Motor neuron (in vitro differentiated cells): Measurements from ENCODE around the gene SCAMP4. TPM values are rescaled to one million over a fixed set of nuclear protein-coding genes. Genes with fewer than 3 reads are reported as not detected.
A peak's percentile ranks its signal among the peaks of the same experiment; 100 is the strongest.

Experiments used
- ATAC-seq, 8 experiments: fragments of 200-7000 bp; cut with Tn5 transposase; replicated peaks in 6 of 8; 2 replicates each; pipeline ENCODE4 v1.8.0; 2021; ENCODE audit warnings: mild to moderate bottlenecking in 8 of 8, moderate library complexity in 8 of 8
- H3K27ac ChIP-seq, 2 donors: fragments of 250-450 bp; sonication (Bioruptor Pico); 2 replicates each; pipeline ENCODE4 v1.9.0; 2021; ENCODE audit warnings: antibody characterized with exemption in 2 of 2, mild to moderate bottlenecking in 2 of 2, moderate library complexity in 1 of 2
- H3K4me1 ChIP-seq, 2 donors: fragments of 250-450 bp; sonication (Bioruptor Pico); replicated peaks in 1 of 2; 2 replicates each; pipeline ENCODE4 v1.6.1; 2021; ENCODE audit warnings: antibody characterized with exemption in 2 of 2, mild to moderate bottlenecking in 2 of 2, moderate library complexity in 1 of 2
- H3K4me3 ChIP-seq, 5 donors: fragments of 250-450 bp; sonication (Bioruptor Pico); 2 replicates each; pipeline ENCODE4 v1.9.0; 2021; ENCODE audit warnings: antibody characterized with exemption in 5 of 5, mild to moderate bottlenecking in 5 of 5, moderate library complexity in 4 of 5
- WGBS, 10 experiments: fragments of 450-650 bp; shearing (Covaris generic); methylation state at CpG; one replicate each; pipeline ENCODE4 v1.0.0; 2022; 5-methylcytosine and 5-hydroxymethylcytosine counted together
- in situ Hi-C, 9 experiments: fragments of 400-800 bp; cut with MboI; loops; one replicate each; pipeline ENCODE4 v1.15.0; 2021; ENCODE audit warnings: low sequenced_read_pairs in 9 of 9, low pct_unique_long_range_greater_than_20kb in 2 of 9; ENCODE audit not compliant: unreplicated experiment in 9 of 9
- total RNA-seq, 8 experiments: library from RNA; unstranded; fragments of 300-600 nt; gene quantifications; 2 replicates each; pipeline versions ENCODE4 v1.2.3 to v1.2.4, GENCODE V29; 2022

SCAMP4 gene
- total RNA-seq, 8 experiments from 2014 or later: 8.4 to 47.8 (median 24.1) TPM

DNA sequence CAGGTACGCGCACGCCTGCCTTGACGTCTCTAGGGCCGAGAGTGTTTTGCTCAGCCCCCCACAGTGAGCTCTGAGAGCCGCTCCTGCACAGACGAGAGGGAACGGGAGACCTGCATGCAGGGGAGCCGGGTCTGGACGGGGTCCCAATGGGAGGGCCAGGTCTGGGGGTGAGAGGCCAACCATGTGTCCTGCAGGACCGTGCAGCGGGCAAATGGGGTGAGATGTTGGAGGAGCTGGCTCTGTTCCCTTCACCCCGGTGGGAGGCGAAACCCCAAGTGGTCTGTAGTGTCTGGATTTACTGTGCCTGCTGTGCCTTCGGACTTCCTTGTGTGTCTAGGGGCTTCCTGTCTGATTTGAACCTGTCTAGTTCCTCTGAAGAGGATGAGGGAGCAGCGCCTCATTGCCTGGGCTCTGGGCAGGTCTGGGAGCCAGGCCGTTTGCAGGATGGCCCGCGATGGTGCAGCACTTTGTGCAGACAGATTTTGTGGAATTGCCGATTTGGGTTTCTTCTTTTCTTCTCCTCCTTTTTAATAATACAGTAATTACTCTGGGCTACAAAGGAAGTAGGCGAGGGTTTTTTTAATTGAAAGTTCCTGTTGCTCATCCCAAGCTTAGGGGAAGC is 37.8 kb downstream of the SCAMP4 start:
- Histone ChIP-seq H3K4me1 (peaks cover 13 to 19% of the 10 kb centered on the region in 2 donors), H3K4me3 (peak overlapping the region; percentile 46 to 61 (median 59)), H3K27ac (peak overlapping the region in 1 of 2 donors; percentile 94)
- ATAC-seq: no peak
- 11 to 83% (median 43%) methylated on average over 1 to 10 of the region's 21 CpGs; no CpG with 5 or more reads in 4 of the 10 experiments for WGBS, 10 experiments
- in situ Hi-C loops: no loop called here

DNA sequence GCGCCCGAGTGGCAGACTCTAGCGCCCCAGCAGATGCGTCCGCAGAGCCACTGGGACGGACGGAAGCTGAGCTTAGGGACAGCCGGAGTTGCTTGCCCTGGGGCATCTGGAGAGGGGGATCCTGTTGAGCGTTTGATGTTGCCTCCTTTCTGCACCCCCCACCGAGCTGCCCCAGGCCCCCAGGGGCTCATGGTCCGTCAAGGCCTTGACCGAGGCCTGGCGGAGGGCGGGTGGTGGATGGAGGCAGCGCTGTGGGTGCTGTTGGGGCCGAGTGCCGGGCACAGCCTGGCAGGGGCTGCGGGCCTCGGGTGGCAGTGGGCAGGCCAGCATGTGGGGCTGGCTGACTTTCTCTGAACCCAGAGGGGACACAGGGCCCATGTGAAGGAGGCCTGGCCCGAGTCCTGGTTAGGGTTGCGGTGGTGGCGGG is 38.5 kb downstream of the SCAMP4 start:
- WGBS, 10 experiments: 75 to 98% (median 86%) methylated on average over 1 to 9 of the region's 22 CpGs; no CpG with 5 or more reads in 4 of the 10 experiments
- in situ Hi-C loops: no loop called here
- Histone ChIP-seq H3K4me3 (no peak overlapping the region), H3K27ac (no peak overlapping the region), H3K4me1 (peaks cover 13 to 19% of the 10 kb centered on the region in 2 donors)
- ATAC-seq: no peak

DNA sequence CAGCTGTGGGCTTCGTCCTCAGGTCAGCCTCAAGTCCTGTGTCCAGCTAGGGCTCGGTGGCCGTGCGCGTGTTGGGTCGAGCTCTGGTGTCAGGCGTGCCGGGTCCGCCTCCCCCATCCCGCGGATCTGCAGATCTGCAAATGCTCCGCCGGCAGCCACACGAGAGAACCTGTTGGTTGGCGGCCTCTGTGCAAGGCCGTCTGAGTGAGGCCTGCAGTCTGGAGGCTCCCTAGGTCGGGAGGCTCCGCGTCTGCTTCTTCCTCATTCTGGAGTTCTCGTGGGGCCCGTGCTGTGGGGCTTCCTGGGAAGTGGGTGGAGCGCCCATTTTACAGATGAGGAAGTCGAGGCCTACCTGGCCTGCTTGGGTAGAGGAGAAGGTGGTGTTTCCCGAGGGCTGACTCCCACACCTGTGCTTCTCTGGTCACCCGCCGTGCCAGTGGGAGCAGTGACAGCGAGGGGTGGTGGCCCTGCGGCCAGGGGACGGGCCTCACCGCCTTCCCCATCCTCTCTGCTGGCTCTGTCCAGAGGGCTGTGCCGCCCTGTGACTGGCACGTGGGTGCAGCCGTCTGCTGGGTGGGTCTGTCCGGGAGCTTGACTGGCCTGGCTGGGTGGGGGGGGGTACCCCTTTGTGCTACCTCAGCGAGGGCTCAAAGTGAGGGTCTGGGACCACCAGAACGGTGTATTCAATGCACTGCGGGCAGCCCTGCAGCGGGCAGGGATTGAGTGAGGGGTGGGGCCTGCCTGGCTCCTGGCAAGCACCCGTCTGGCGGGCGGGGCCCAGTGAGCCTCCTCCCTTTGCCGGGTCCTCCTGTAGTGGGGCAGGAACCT is 39.1 kb downstream of the SCAMP4 start:
- H3K27ac ChIP-seq: no peak overlapping the region
- 50 to 100% (median 91%) methylated on average over 1 to 7 of the region's 42 CpGs; no CpG with 5 or more reads in 6 of the 10 experiments for WGBS, 10 experiments
- H3K4me1 ChIP-seq: peaks cover 10 to 19% of the 10 kb centered on the region in 2 donors
- ATAC-seq: no peak
- in situ Hi-C loops: no loop called here
- no peak overlapping the region for H3K4me3 ChIP-seq

DNA sequence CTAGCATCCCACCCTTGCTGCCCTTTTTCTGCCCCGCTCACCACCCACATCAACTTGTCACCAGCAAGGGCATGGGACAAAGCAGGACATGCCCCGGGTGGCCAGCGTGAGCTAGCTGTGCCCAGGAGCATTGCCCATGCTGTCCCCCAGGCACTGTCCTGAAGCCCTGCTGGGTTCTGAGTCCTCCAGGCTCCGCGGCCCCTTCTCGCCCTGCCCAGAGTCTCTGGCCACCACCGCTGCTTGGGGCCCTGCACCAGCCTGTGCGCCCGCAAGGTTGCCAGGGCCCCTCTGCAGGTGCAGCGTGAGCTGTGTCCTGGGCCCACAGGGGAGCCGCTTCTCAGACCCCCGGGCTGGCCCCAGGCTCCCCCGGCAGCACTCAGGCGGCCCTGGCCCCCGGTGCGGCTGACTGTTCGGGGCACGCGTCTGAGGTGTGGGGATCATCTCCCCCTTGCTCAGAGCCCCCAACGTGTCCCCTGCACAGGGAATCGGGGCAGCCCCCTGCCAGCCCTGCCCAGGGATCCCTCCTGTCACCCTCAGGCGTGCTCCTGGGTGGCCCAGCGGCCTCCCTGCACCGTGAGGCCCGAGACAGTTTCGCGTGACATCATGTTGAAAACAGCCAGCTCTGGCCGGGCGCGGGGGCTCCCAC is 39.8 kb downstream of the SCAMP4 start:
- ATAC-seq: no peak
- Histone ChIP-seq H3K4me1 (peaks cover 5 to 12% of the 10 kb centered on the region in 2 donors), H3K27ac (no peak overlapping the region), H3K4me3 (no peak overlapping the region)
- WGBS, 10 experiments: 90 to 100% methylated on average over 1 to 2 of the region's 30 CpGs; no CpG with 5 or more reads in 8 of the 10 experiments
- in situ Hi-C loops: no loop called here

DNA sequence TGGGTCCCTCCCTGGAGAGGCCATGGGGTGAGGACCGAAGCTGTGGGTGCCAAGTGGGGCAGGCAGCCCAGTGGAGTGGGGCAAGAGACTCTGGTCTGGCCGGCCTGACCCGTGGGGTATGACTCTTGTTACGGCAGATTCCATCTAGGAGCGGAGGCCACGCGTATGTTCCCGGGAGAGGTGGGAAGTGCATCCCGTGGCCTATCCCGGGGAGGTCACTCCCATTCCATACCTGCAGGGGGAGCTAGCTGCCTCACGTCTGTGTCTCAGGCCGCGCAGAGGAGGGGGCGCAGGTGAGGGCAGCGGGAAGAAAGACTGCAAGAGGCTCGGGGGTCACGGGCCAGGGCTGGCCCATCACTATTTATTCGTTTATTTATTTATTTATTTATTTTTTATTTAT is 40.7 kb downstream of the SCAMP4 start:
- Histone ChIP-seq H3K4me3 (no peak overlapping the region), H3K27ac (no peak overlapping the region), H3K4me1 (peaks cover 5 to 11% of the 10 kb centered on the region in 2 donors)
- in situ Hi-C loops: no loop called here
- WGBS, 10 experiments: 0 to 88% (median 72%) methylated on average over 1 to 5 of the region's 18 CpGs; no CpG with 5 or more reads in 4 of the 10 experiments
- no peak for ATAC-seq

DNA sequence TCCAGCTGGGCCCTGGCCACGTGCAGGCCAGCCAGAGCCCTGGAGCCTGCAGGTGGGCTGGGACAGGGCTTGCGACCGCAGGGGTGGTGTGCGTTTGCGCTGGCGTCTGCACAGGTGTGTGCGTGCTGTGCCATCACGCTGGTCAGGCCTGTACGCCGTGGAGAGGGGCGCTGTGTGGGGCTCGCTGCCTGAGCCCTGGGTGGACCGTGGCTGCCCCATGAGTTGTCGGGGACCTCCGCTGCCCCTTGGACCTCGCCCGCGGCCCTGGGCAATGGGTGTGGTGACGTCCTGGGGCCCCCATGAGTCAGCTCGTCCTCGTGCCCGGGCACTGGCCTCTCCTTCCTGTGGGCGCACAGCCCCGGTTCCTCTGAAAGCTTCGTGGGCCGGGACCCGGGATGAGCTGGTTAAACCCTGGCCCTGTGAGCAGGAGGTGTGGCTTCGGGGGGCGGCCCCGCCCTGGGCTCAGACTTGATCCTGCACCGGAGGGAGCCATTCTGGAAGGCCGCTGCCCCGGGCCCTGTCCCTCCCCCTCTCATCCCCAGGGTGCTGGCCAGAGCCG is 42.5 kb downstream of the SCAMP4 start:
- peak in 3 of 8 experiments; percentile 4 to 48 (median 7) for ATAC-seq
- no peak overlapping the region for H3K4me3 ChIP-seq
- in situ Hi-C loops: no loop called here
- H3K27ac ChIP-seq: no peak overlapping the region
- WGBS, 10 experiments: 73 to 91% methylated on average over 3 to 19 of the region's 34 CpGs; no CpG with 5 or more reads in 8 of the 10 experiments
- peaks cover 5 to 10% of the 10 kb centered on the region in 2 donors for H3K4me1 ChIP-seq

DNA sequence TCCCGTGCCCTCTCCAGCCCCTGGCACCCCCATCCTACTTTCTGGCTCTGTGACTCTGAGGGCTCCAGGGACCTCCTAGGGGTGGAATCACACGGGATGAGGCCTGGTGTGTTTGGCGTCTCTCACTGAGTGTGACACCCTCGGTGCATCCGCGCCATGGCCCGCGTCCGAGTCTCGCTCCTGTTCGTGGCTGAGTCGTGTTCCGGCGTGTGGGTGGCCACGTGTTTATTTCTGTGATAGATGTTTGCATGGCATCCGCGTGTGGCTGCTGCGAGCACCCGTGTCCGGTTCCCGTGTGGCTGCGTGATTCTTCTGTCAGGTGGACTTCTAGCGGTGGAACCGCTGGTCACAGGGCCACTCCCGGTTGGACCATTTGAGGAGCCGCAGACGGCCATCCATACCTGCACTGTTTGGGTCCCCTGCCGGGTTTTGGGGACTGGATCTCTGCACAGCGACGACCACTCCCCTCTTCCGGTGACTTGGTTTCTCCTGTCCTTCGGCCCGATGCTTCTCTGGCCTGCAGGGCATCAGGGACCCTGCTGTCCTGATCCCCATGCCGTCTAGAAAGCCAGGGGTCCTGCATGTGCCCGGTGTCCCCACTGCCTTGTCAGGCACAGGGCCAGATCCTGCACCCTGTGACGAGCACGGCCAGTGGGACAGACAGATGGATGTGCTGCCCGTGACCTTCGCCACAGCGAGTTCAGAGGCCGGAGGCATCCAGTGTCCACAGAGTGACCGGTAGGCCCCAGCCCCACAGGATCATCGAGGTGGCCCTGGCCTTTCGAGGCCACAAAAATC is 44.3 kb downstream of the SCAMP4 start:
- 80 to 100% (median 96%) methylated on average over 1 to 13 of the region's 44 CpGs; no CpG with 5 or more reads in 3 of the 10 experiments for WGBS, 10 experiments
- Histone ChIP-seq H3K4me1 (no peaks in the 10 kb centered on the region), H3K27ac (no peak overlapping the region), H3K4me3 (no peak overlapping the region)
- ATAC-seq: no peak
- in situ Hi-C loops: no loop called here

DNA sequence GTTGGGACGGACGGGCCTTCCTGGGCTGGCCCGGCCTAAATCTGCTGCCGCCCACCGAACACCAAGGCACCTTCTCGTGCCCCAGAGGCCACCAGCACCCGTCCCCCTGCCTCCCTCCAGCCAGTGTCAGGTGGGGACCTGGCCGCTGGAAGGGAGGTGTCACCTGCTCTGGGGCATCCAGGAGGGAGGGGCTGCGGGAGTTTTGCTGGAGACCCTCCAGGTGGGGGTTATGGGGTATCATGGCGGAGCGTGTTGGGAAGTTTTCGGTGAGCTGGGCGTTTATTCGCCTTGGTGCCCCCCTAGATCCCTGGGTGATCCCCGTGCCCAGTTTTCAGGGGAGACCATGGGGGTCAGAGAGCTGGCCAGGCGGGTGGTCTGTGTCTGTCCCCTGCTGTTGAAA is 45.4 kb downstream of the SCAMP4 start:
- ATAC-seq: no peak
- in situ Hi-C loops: no loop called here
- H3K4me1 ChIP-seq: no peaks in the 10 kb centered on the region
- WGBS, 10 experiments: 100% methylated on average over 3 to 4 of the region's 16 CpGs; no CpG with 5 or more reads in 7 of the 10 experiments
- H3K27ac ChIP-seq: no peak overlapping the region
- no peak overlapping the region for H3K4me3 ChIP-seq

DNA sequence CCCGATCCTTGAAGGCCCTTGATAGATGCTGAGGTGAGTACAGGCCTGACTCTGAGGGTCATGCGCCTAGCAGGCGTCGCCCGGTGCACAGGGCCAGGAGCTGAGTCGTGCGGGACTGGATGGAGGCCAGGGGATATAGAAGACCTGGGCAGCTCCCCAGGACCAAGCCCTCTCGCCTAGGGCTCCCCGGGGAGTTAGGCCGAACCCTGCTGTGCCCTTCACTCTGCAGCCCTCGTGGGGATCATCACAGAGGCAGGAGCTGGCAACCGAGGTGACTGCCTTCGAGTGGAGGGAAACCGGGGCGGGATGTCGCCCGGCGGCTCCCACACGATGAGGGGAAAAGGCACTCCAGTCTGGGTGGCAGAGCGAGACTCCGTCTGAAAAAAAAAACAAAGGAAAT is 47.4 kb downstream of the SCAMP4 start:
- in situ Hi-C loops: no loop called here
- Histone ChIP-seq H3K4me3 (no peak overlapping the region), H3K27ac (no peak overlapping the region), H3K4me1 (no peaks in the 10 kb centered on the region)
- WGBS, 10 experiments: 60 to 97% (median 86%) methylated on average over 1 to 8 of the region's 21 CpGs; no CpG with 5 or more reads in 5 of the 10 experiments
- peak in 2 of 8 experiments; percentile 10 to 25 for ATAC-seq

DNA sequence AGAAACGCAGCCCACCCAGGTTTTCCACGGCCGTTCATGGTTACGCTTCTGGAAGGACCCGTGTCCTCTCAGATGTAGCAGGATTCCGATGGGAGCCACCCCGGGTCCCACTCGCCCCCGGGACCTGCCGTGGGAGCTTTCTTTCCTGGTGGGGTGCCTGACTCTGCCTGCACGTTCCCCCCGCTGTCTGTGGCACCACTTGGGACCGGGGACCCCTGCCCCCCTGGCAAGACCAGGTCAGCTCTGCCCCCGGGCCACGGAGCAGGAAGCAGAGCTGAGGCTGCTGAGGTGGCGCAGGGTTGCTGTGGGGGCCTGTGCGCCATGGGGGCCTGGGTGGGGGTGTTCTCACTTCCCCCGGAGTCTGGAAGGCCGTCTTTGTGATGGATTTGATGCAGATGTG is 47.8 kb downstream of the SCAMP4 start:
- in situ Hi-C loops: no loop called here
- Histone ChIP-seq H3K27ac (no peak overlapping the region), H3K4me1 (no peaks in the 10 kb centered on the region), H3K4me3 (no peak overlapping the region)
- 53 to 88% methylated on average over 3 to 5 of the region's 19 CpGs; no CpG with 5 or more reads in 8 of the 10 experiments for WGBS, 10 experiments
- ATAC-seq: no peak

DNA sequence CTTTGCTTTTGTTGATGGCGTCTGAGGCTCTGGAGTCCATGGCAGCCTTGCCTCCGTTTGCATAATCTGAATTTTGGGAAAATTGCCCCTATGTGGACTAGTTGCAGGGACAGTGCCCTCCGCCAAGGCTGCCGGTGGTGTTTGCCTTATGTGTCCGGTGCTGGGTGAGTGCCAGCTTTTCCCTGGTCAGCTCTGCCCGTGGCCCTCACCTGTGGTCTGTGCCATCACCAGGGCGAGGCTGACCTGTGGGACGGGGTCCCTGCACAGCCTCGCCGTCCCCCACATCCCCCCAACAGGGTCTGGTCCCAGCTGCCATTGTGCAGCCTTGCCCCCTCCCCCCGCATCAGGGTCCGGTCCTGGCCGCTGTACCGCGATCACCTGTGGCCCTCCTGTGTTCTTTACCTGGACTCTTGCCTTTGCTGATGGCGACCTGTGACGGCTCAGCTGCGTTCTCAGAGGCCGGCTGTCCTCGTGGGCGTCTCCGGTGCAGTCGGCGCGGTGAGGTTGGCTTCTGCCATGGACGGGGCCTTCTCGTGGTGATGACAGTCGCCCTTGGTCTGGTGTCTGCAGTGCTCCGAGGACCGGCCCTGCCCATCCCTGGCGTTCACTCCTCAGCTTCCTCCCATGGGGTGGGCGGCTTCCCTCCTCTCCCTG is 48.4 kb downstream of the SCAMP4 start:
- ATAC-seq: no peak
- in situ Hi-C loops: no loop called here
- Histone ChIP-seq H3K4me3 (no peak overlapping the region), H3K27ac (no peak overlapping the region), H3K4me1 (no peaks in the 10 kb centered on the region)
- 60 to 100% (median 93%) methylated on average over 1 to 6 of the region's 32 CpGs; no CpG with 5 or more reads in 7 of the 10 experiments for WGBS, 10 experiments

DNA sequence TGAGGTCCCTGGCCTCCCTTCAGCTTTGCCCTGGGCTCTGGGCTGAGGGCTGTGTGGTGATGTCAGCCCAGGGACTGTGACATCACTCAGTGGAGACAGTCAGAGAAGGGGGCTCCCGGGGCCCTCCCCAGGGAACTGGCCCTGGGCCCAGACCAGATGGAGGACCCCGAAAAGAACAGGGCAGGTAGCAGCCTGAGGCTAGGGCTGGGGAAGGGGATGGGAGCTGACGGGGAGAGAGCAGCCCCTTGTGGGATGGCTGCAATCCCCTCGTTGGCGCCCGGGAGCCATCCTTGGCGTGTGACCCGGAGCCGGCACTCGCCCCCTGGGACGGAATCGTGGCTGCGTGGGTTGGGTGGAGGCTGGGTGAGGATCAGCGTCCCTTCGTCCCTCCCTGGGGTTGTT is 49.3 kb downstream of the SCAMP4 start:
- Histone ChIP-seq H3K4me1 (no peaks in the 10 kb centered on the region), H3K4me3 (no peak overlapping the region), H3K27ac (no peak overlapping the region)
- ATAC-seq: peak in 4 of 8 experiments; percentile 10 to 59 (median 34)
- in situ Hi-C loops: no loop called here
- WGBS, 10 experiments: 100% methylated on average over 3 of the region's 15 CpGs; no CpG with 5 or more reads in 8 of the 10 experiments
